Astrocyte (in vitro differentiated cells and primary cell): ENCODE results near the gene PSD4.

Source experiments
- EZH2 ChIP-seq: IDR thresholded peaks from 2 replicates; pipeline ENCODE4 v1.6.1; 2012; ENCODE audit warnings: mild to moderate bottlenecking, low read length, inconsistent platforms; ENCODE audit not compliant: insufficient read depth
- TF ChIP-seq, protein P1 (sequence below): IDR thresholded peaks from 2 replicates; pipeline ENCODE4 v1.5.1; 2011; ENCODE audit warnings: low read depth, mild to moderate bottlenecking, inconsistent platforms, low read length, moderate library complexity; ENCODE audit not compliant: insufficient read depth

DNA sequence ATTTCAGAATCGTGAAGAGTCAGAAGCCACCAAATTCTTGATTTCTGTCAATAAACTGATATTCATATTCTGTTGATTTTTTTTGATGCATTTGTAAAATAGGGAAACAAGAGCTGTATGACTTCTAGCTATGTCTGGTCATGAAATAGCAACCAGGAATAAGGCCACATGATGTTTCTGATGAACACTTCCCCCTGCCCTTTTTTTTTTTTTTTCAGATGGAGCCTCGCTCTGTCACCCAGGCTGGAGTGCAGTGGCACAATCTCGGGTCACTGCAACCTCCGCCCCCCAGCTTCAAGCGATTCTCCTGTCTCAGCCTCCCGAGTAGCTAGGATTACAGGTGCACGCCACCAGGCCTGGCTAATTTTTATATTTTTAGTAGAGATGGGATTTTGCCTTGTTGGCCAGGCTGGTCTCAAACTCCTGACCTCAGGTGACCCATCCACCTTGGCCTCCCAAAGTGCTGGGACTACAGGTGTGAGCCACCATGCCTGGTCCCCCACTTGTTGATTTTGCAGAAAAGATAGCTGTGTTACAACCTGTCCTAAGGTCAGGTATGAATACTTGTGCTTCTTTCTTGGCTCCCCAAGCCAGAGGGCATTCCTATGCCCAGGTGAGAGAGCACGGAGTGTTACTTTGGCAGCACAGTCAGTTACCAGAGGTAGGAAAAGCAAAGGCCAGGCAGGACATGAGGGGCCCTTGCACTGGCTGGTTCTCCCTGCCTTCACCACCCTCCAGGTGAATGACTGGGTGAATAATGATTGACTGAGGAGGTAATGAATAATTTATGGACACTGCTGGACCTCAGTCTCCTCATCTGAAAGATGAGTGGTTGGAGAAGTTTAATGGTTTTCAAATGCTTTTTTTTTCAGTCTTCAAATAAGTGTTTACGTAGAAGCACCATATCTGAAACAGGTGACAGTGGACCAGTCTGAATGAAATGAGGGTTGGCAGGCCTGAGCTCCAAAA is 65.4 kb downstream of the PSD4 start:
- TF ChIP-seq, protein P1, sequence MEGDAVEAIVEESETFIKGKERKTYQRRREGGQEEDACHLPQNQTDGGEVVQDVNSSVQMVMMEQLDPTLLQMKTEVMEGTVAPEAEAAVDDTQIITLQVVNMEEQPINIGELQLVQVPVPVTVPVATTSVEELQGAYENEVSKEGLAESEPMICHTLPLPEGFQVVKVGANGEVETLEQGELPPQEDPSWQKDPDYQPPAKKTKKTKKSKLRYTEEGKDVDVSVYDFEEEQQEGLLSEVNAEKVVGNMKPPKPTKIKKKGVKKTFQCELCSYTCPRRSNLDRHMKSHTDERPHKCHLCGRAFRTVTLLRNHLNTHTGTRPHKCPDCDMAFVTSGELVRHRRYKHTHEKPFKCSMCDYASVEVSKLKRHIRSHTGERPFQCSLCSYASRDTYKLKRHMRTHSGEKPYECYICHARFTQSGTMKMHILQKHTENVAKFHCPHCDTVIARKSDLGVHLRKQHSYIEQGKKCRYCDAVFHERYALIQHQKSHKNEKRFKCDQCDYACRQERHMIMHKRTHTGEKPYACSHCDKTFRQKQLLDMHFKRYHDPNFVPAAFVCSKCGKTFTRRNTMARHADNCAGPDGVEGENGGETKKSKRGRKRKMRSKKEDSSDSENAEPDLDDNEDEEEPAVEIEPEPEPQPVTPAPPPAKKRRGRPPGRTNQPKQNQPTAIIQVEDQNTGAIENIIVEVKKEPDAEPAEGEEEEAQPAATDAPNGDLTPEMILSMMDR: no peak
- TF ChIP-seq EZH2: no peak
